ENCODE data around the gene EEF1G. TPM values are rescaled to one million over a fixed set of nuclear protein-coding genes. Genes with fewer than 3 reads are reported as not detected.
A peak's percentile ranks its signal among the peaks of the same experiment; 100 is the strongest.

EEF1G gene
- total and polyA plus RNA-seq, 2 of the 13 experiments (the other 11 are each of a cell fraction or from before 2014, with no cell fraction given) = 1,787 to 2,144 TPM

GRCh38 chr11:62545437-62546243, 28.1 kb downstream of the EEF1G start (continued):
- TF ChIP-seq ZNF746 (CRISPR knock-in tag; IDR thresholded peaks at IDR 0.05) = peak; percentile 71
- TF ChIP-seq NFIC (IDR thresholded peaks at IDR 0.05; ENCODE audit: low read length) = peak; percentile 77; the same call in 1 of the 2 replicates
- TF ChIP-seq TEAD2 (CRISPR knock-in tag; IDR thresholded peaks at IDR 0.05) = no peak
- TF ChIP-seq GABPB1 (CRISPR knock-in tag; IDR thresholded peaks at IDR 0.05) = peak; percentile 69
- no peak for TF ChIP-seq LRRFIP1 (CRISPR knock-in tag; conservative IDR thresholded peaks at IDR 0.05)
- TF ChIP-seq SAFB2 (CRISPR knock-in tag; IDR thresholded peaks at IDR 0.05; ENCODE audit: borderline replicate concordance, low read depth) = no peak; the same call in 1 of the 2 replicates
- TF ChIP-seq ZNF460 (CRISPR knock-in tag; IDR thresholded peaks at IDR 0.05; ENCODE audit: borderline replicate concordance) = peak; percentile 73; the same call in 1 of the 2 replicates
- no peak for TF ChIP-seq PBX2 (CRISPR knock-in tag; IDR thresholded peaks at IDR 0.05)
- TF ChIP-seq ATF2 (CRISPR knock-in tag; IDR thresholded peaks at IDR 0.05) = no peak
- TF ChIP-seq POLR2G (IDR thresholded peaks at IDR 0.05; ENCODE audit: low read depth, low read length) = no peak; the same call in 1 of the 2 replicates
- TF ChIP-seq ATF7-NPFF (CRISPR knock-in tag; IDR thresholded peaks at IDR 0.05; ENCODE audit: low read depth) = peak; percentile 83; the same call in 1 of the 2 replicates
- TF ChIP-seq UBTF (CRISPR knock-in tag; IDR thresholded peaks at IDR 0.05) = peak; percentile 52
- no peak; the same call in 1 of the 2 replicates for TF ChIP-seq ZBTB2 (CRISPR knock-in tag; IDR thresholded peaks at IDR 0.05; ENCODE audit: low read depth)
- peak; percentile 22 for TF ChIP-seq PCBP2 (optimal IDR thresholded peaks at IDR 0.05; ENCODE audit: low read depth, low read length, poor library complexity, severe bottlenecking)
- no peak for TF ChIP-seq SP1 (IDR thresholded peaks at IDR 0.05)
- no peak; the same call in 1 of the 2 replicates for TF ChIP-seq SP1 (CRISPR knock-in tag; IDR thresholded peaks at IDR 0.05)
- no peak for TF ChIP-seq SOX6 (IDR thresholded peaks at IDR 0.05)
- TF ChIP-seq SOX6 (CRISPR knock-in tag; IDR thresholded peaks at IDR 0.05) = peak; percentile 47
- no peak for TF ChIP-seq CERS6 (CRISPR knock-in tag; IDR thresholded peaks at IDR 0.05)
- TF ChIP-seq ZNF124 (CRISPR knock-in tag; IDR thresholded peaks at IDR 0.05) = no peak

Data from HepG2 (cell line).